Fibroblast of pulmonary artery (primary cell): ENCODE data around the gene DLGAP1.

ENCODE experiments used
- DNase-seq: peaks from one replicate; pipeline ENCODE4 v3.0.0-alpha.2; 2010; ENCODE audit warnings: low read depth
- H3K4me3 ChIP-seq: replicated peaks from 2 replicates; pipeline ENCODE4 v1.5.1; 2011; ENCODE audit warnings: low read depth, mild to moderate bottlenecking, control low read depth, low read length, moderate library complexity
- TF ChIP-seq, protein P1 (sequence below): IDR thresholded peaks from 2 replicates; pipeline ENCODE4 v1.5.1; 2011; ENCODE audit warnings: mild to moderate bottlenecking, control low read depth, low read length, inconsistent platforms; ENCODE audit errors: missing control alignments

The DLGAP1 gene

DNA sequence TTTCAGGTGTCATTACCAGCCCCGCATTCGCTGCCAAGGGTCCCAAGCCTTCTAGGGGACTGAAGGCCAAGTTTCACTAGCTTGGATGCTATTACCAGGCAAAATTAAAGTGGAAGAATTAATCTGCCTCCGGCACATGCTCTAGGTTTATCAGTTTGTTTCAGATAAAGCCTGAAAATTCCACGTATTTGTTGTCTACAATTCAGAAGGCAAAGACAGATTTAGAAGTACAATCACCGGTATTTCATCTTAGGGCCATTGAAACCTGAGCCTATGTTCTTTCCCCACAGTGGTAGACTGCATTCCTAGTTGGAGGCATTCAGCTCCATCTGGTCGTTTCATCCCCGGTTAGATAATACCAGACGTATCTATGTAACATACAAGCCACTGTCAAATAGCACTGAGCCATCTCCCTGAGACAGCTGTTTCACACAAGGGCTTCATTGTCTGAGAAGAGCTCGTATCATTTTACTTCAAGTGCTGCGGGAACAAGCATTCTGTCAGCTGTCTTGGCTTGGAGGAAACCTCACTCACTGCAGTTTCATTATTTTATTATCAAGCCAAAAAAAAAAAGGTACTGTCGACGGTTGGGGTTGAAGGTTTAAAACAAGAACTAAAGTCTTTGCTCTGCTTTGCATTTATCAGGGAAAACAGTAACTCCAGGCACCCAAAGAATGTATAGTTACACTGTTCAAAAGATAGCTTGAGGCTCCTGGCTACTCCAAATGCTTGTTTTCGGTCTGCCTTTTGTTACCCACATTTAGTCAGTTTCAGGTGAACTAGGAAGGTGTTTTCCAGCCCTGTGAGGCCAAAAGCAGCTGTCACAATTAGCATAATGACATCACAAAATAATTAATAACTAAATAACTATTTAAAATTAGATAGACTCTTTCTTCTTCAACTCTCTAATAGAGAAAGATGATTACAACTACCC is 928.4 kb downstream of the DLGAP1 start:
- peak; percentile 59 for DNase-seq
- no peak overlapping the region for H3K4me3 ChIP-seq
- TF ChIP-seq, protein P1, sequence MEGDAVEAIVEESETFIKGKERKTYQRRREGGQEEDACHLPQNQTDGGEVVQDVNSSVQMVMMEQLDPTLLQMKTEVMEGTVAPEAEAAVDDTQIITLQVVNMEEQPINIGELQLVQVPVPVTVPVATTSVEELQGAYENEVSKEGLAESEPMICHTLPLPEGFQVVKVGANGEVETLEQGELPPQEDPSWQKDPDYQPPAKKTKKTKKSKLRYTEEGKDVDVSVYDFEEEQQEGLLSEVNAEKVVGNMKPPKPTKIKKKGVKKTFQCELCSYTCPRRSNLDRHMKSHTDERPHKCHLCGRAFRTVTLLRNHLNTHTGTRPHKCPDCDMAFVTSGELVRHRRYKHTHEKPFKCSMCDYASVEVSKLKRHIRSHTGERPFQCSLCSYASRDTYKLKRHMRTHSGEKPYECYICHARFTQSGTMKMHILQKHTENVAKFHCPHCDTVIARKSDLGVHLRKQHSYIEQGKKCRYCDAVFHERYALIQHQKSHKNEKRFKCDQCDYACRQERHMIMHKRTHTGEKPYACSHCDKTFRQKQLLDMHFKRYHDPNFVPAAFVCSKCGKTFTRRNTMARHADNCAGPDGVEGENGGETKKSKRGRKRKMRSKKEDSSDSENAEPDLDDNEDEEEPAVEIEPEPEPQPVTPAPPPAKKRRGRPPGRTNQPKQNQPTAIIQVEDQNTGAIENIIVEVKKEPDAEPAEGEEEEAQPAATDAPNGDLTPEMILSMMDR: no peak

DNA sequence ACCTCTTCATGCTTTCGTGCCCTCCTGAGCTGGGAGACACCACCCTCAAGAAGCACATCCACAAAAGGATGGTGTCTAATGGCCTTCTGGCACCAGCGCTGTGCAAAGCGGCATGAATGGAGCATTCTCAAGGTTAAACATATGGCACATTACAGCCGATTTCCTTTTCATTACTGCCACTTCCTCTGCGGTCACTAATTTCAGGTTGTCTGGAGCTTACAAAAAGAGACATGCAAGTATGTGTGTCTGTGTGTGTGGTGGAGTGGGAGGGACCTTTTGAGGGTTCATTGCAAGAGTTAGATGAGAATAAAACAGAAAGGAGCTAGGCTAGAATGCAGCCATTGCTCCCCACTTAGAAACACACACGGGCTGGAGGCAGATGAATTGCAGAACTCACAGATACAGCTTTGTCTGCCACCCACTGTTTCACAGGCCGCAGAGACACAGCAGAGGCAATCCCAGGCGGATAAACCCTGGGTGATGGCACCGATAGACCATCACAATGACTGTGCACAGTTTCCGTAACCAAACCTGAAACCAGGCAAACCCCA is 929.2 kb downstream of the DLGAP1 start:
- TF ChIP-seq, protein P1: no peak
- DNase-seq: no peak
- no peak overlapping the region for H3K4me3 ChIP-seq

DNA sequence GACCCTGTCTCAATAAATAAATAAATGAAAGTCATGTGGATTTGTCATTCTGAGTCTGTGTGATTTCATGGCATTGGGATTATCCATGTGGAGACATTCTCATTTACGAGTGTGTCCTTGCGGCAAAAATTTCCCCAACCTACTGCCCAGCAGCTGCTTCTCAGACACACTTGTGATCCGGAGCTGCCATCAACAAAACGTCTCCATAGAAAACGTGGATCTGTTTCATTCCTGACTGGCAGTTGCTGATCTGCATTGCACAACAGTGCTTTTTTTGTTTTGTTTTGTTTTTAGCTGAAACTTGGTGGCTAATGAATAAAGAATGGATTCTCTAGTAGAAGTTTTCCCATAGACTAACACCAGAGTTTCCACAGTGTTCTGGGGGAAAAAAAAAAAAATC is 930.4 kb downstream of the DLGAP1 start:
- TF ChIP-seq, protein P1: no peak
- H3K4me3 ChIP-seq: no peak overlapping the region
- DNase-seq: no peak

DNA sequence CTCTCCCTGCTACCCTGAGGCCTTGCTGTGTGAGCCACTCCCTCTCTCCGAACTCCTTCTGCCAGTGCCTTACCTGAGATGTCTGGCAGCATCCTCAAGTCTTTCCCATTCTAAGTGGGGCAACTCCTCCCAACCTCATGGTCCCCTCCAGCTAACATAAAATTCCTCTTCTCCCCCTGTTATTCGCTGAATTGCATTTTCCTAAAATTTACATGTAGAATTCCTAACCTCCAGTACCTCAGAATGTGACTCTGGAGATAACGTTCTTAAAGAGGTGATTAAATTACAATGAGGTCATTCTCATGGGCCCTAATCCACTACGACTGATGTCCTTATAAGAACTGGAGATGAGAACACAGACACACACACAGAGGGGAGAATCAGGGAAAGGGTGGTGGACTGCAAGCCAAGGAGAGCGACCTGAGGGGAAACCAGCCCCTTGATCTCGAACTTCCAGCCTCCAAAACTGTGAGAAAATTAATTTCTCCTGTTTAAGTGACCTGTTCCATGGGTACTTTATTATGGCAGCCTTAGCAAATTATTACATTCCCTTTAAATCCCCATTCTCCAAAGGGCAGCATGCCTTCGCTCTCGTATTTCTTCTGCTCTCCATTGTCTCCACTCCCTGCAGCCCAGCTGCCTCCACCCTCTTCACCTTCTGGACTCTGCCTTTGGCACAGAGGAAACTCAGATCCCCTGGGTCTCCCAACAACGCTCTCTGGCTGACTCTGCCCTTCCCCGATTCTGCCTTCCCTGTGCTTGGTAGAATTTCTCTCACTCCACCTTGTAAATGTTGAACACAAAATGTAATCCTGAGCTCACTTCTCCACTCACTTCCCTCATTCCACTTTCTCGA is 934.6 kb downstream of the DLGAP1 start:
- TF ChIP-seq, protein P1: no peak
- DNase-seq: no peak
- H3K4me3 ChIP-seq: no peak overlapping the region

DNA sequence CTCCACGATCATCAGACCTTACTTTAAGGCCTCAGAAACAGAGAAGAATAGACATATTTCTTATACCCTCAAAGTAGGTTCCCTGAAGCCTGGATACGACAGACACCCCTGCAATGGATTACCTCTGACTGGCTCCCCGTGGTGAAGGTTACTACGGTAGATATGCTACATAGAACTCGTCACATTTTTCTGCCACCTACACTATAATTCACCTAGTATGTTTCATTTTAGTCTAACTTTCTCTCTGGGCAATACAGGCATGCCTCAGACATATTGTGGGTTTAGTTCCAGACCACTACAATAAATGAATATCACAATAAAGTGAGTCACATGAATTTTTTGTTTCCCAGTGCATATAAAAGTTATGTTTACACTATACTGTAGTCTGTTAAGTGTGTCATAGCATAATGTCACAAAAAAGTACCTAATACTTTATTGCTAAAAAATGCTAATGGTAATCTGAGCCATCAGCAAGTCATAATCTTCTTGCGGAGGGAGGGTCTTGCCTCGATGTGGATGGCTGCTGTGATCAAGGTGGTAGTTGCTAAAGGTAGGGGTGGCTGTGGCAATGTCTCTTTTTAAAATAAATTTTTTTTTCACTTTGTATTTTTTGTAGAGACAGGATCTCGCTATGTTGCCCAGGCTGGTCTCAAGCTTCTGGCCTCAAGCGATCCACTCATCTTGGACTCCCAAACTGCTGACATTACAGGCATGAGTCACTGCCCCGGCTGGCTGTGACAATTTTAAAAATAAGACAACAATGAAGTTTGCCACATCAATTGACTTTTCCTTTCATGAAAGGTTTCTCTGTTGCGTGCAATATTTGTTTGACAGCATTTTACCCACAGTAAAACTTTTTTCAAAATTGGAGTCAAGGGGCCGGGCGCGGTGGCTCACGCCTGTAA is 940.5 kb downstream of the DLGAP1 start:
- no peak overlapping the region for H3K4me3 ChIP-seq
- DNase-seq: no peak
- TF ChIP-seq, protein P1: no peak

DNA sequence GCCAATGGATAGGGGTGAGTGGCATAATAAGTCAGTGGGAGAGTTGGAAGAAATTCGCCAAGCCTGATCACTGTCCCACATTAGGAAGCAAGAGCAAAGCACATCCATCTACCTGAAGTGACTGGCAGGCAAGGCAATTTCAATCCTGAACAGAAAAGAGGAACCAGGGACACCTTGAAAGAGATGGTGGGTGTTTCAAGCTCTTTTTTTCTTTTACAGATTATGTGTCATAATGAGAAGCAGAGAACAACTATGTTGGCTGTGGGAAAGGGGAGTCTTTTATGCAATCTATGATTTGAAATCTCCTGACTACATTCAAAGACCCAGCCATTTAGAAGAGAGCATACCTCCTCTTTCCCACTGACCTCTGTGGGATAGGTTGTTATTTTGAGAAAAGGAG is 941.6 kb downstream of the DLGAP1 start:
- TF ChIP-seq, protein P1: no peak
- H3K4me3 ChIP-seq: no peak overlapping the region
- DNase-seq: no peak
